Measurements from ENCODE around the gene ABLIM2.

DNA sequence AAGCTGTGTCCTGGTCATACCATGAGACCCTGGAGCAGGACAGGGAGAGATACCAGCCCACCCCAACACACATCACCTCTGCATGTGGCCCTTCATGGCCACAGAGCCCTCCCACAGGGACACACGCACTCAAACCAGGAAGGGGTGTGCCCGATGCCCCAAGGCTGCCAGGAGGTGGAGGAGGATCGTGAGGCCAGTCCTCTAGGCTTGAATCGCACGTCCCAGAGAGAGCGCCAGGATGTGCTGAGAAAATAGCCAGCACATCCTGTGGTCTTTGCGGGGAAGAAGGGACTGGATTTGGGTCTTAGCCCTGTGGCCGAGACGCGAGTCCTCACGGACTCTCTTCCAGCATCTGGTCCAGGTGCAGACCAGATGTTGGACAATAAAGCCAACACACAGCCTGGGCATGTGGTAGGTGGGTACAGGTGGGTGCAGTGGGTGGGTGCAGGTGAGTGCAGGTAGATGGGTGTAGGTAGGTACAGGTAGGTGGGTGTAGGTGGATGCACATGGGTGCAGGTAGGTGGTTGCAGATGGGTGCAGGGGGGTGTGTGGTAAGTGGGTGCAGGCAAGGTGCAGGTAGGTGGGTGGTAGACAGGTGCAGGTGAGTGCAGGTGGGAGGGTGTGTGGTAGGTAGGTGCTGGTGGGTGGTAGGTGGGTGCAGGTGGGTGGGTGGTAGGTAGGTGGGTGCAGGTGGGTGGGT is 124.6 kb downstream of the ABLIM2 start:
- TF ChIP-seq, protein P1, sequence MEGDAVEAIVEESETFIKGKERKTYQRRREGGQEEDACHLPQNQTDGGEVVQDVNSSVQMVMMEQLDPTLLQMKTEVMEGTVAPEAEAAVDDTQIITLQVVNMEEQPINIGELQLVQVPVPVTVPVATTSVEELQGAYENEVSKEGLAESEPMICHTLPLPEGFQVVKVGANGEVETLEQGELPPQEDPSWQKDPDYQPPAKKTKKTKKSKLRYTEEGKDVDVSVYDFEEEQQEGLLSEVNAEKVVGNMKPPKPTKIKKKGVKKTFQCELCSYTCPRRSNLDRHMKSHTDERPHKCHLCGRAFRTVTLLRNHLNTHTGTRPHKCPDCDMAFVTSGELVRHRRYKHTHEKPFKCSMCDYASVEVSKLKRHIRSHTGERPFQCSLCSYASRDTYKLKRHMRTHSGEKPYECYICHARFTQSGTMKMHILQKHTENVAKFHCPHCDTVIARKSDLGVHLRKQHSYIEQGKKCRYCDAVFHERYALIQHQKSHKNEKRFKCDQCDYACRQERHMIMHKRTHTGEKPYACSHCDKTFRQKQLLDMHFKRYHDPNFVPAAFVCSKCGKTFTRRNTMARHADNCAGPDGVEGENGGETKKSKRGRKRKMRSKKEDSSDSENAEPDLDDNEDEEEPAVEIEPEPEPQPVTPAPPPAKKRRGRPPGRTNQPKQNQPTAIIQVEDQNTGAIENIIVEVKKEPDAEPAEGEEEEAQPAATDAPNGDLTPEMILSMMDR (conservative IDR thresholded peaks at IDR 0.05; ENCODE audit: low read depth, low read length): no peak
- no peak for TF ChIP-seq EZH2 (IDR thresholded peaks at IDR 0.05; ENCODE audit: borderline replicate concordance, low read depth, low read length, poor library complexity, severe bottlenecking)
